Stimulated activated CD4-positive, alpha-beta T cell treated with anti-CD3 and anti-CD28 coated beads, Interleukin-2, amount 100 ng/mL, for 24 hours (primary cell): ENCODE measurements around the gene ST6GALNAC1.
A peak's percentile ranks its signal among the peaks of the same experiment; 100 is the strongest.

Experiments
- DNase-seq, 2 donors: peaks; one replicate each; pipeline ENCODE4 v3.0.0-alpha.2; 2020

Gene ST6GALNAC1

DNA sequence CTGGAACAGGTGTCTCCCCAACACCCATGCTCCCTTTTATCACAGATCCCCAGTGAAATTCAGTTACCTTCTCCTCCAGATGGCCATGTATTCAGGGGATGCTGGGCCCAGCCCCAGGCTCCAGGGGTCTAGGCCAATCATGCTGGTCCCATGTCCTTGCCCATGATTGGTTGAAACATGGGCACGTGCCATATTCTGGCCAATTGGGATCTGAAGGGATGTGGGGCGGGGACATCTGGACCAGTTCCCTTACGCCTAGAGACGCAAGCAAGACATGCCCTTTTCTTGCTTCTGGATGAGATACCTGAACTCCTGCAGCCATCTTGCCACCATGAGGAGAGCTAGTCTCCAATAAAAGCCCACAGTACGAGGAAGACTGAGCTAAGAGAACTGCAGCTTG, 31.0 kb upstream of the ST6GALNAC1 start:
- DNase-seq: no peak

DNA sequence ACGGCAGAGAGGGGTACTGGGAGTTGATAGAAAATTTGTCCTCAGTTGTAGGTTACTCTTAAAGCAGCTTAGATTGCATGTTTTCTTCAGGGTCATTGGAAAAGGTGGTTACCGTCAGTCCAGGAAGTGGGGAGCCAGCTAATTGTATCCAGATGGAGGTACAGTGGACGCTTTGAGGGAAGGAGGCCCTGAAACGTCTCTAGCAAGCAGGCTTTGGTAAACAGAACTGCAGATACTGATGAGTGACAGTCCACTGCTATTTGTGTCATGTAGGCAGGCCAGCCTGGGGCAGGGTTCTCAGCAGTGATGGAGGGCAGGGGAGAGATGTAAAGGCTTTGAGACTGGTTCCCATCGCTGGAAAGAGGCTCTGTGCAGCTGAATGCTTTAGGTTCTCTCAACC, 30.2 kb upstream of the ST6GALNAC1 start:
- no peak for DNase-seq

DNA sequence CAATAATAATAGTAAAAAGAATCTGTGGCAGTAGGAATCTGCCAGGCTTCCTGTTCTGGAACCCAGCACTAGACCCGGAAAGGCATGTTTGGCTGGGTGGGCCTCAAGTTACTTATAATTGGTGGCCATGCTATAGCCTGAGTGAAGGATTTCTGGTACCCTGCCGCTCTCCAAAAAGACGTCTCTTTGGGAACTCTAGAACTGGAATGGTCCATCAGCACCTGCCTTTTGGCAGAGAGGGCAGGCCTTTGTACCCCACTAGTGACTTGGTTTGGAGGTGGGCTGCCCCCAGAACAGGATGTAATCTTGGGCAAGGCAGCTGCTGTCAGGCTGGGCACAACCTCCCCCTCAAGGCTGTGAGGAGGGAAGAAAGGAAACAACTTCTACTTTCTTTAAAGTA, 29.3 kb upstream of the ST6GALNAC1 start:
- no peak for DNase-seq

DNA sequence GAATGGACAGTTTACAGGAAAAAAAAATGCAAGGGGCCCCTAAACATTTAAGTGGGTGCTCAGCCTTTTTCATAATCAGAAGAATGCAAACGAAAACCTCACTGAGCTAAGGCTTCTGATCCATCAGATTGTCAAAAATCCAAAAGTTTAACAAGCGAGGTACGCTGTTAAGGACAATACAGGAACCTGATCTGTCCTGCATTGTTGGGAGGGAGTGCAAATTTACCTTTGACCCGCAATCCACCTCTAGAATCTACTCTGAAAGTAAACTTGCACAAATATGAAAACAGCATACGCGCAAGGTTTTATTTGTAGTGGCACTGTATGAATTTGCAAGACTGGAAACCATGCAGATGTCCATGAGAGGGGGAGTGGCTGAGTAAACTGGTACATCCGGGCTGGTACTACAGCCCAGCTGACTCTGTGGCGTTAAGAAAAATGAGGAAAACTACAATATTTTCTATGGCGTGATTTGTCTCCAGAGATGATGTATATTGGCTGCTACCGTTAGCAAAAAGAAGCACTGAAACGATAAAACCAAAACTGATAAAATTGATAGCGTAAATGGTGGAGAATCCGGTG, 28.8 kb upstream of the ST6GALNAC1 start:
- DNase-seq: no peak

DNA sequence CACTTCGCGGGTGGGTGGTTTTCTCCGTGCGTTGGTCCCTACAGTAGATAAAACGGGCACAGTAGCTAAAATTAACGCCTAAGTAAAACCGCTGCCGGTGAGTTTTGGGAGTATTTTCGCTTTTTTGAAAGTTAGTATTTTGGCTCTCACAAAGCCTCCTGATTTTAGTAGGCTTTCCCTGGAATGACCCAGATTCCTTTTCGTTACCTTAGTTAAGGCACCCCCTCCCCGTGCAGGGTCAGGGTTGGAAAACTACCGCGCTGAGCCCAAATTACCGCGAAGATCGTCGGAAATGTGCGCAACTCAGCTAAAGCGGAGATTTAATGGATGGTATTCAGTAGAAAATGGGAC, 28.3 kb upstream of the ST6GALNAC1 start:
- DNase-seq: no peak

DNA sequence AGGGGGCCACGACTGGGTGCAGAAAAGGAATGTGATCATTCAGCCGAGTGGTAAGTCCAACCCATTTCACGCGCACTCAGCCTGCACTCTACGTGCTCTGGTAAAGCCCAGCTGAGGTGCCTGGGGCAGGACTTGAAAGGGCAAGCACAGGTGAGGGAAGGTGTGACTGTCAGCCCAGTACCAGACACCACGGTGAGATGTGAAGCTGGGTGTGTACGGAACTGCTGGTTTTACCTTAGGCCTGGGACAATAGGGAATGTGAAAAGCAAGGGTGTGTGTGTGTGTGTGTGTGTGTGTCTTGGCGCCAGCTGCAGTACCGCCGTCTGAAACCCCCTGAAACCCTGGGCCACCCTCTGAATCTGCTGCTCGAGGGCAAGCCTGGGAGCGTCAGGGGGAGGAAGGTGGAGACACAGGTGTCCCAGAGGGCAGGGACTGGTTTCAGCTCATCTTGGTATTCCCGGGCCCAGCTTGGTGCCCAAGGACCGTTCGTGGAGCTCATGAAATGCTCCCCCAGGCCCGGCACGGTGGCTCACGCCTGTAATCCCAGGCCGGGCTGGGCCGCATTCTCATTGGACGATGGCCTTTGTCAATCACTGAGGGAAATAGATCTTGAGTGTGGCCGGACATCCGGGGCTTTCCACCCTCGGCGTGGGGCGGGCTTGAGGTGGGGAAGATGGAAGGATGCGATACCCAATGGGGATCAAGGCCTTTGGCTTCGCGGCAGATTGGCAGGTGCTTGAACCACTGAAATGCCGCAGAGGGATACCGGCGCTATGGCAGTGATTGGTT, 27.8 kb upstream of the ST6GALNAC1 start:
- peak; percentile 99 for DNase-seq

DNA sequence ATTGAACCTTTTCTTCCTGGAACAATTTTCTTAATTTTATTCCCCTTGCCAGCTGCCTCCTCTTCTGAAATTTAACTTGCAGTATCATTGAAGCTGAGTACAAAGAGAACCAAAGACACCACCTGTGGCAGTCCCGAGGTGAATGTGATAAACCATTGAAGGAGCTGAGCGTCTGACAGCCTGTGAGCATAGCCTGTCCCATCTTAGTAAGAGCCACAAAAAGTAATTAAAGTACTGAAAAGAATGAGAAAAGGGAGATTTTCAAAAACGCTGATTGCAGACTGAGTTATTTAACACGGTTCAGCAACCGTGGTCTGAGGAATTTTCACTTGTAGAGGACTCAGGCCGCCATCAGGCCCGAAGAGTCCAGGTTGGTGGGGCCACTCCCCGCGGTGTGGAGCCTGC, 27.2 kb upstream of the ST6GALNAC1 start:
- no peak for DNase-seq

DNA sequence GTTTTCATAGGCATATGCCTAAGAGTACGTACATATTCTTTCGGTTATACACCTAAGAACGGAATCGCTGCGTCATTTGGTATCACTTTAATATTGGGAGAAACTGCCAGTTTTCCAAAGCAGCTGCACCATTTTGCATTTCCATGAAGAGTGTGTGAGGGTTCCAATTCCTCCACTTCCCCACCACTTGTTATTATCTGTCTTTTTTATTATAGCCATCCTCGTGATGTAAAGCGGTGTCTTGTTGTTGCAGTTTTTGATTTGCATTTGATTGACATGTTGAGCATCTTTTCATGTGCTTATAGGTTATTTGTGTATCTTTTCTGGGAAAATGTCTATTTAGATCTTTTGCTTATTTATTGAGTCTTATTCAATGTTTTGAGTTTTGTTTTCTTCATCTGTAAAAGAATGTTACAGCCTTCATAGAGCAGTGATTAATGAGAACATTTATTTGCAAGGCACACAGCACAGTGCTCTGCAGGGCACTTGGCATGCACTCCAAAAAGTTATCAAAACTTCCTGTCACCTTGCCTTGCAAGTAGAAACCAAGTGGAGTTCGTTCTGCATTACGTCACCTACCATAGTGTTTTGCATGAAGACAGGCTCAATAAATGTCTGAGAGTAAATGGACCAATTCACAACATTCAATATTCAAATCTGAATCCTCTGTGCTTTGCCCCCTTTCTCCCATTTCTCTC, 26.6 kb upstream of the ST6GALNAC1 start:
- DNase-seq: no peak

DNA sequence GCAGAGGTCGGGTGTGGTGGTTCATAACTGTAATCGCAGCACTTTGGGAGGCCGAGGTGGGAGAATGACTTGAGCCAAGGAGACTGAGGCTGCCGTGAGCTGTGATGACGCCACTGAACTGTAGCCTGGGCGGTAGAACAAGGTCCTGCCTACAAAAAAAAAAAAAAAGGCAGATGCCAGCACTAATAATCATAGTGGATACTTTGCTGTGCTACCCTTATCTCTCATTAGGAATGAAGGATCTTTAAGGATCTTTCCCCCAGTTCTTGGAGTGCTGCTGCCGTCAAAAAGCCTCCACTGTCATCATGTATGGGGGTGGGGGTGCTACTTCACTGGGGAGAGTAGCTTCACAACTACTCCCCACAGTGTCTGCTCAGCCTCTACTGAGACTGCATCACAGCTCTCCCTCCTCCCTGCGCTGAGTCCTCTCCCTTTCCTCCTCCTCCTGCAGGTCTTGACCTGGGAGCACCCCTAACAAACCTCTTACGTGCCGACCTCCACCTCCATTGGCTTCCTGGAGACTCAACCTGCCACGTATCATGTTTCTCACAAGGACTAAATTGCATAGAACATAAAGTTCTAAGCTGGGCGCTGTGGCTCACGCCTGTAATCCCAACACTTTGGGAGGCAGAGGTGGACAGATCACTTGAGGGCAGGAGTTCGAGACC, 24.4 kb upstream of the ST6GALNAC1 start:
- DNase-seq: no peak

DNA sequence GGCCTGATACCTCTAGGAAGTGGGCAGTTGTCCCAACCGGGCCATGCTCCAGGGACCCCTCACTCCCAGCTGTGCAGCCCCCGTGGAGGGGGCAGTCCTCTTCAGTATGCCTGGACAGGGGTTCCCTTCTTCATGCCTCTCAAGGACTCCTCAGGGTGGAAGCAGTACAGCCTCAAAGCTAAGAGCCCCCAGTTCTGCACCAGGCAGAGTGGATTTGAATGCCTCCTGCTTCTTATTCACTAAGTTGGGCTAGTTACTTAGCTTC, 23.9 kb upstream of the ST6GALNAC1 start:
- no peak for DNase-seq

DNA sequence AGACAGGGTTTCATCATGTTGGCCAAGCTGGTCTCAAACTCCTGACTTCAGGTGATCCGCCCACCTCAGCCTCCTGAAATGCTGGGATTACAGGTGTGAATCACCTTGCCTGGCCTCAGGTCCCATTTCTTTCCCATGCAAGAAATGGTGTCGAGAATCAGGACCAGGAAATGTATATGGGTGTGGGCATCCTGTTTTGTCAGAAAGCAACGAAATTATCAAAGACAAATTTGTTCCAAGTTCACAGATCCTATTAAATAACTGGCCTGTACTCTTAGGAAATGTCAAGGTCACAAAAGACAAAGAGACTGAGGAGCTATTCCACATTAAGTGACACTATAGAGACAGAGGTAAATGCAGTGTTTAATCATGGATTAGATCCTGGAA, 17.1 kb upstream of the ST6GALNAC1 start:
- no peak for DNase-seq

DNA sequence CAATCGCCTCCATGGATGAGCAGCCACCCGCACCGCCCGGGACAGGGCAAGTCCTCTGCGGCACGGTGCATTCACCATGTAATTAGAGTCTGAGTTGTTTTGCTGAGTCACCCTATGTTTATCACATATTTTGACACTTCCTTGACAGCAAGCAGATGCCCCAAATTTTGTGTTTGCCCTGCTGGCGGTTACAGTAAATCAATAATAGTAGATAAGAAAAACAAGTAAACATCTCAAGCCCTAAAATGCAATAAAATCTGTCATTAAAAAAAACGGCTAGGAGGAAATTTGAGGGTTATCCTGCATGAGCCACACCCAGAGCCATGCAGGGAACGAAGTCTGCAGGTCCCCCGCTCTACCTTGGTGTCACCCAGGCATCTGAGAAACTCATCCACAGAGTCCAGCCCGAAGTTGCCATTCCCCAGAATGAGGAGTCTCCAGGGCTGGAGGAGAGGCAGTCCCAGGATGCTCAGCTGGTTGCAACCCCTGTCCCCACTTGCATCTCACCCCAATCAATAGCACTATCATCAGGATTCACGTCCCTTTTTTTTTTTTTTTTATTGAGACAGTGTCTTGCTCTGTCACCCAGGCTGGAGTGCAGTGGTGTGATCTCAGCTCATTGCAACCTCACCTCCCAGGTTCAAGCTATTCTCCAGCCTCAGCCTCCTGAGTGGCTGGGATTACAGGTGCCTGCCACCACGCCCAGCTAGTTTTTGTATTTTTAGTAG, 16.5 kb upstream of the ST6GALNAC1 start:
- DNase-seq: no peak

DNA sequence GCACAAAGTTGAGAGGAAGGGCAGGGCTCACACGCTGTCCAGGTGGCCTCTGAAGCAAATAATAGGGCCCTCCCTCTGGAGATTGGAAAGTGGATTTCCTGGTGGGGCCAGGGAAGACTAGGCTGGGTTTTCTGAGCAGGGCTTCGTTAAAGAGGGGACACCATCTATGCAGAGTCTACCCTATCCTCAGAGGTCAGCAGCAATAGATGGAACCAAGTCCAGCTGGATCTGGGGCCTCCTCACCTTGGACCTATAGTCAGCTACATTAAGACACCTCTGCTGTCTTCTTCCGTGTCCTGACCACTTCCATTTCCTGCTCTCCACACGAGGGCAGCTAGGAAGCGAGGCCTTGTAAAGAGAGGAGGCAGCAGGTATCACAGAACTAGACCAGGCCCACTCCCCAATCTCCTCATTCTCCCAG, 14.7 kb upstream of the ST6GALNAC1 start:
- no peak for DNase-seq

DNA sequence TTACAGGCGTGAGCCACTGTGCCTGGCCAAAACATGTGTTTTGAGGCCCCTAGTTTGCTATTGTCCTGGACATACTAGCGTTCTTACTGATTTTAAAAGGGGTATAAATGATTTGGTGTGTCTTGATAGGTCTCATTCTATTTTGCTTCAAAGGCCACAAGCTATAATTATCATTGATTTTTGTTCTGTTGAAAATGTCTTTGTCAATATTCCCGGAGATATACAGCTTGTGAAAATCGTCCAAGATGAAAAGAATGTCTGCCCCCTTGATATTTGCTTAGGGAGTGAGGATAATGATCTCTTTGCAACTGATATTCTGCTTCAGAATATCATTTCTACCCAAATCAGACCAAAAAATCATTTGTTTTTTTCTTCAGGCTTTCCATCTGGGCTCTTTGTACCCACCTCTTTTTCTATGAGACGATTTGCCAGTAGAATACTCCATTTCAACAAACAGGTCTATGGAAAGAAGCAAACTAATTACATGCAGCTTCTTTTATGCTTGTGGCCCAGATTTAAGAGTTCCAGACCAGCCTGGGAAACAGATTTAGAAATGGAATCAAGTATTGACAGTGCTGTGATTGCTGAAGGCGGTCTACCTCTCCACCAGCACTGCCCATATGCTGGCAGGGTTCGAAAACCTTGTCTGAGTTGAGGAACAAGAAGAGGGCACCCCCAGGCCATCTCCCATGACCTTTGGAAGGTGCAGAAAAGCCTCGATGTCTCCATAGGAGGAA, 14.1 kb upstream of the ST6GALNAC1 start:
- no peak for DNase-seq

DNA sequence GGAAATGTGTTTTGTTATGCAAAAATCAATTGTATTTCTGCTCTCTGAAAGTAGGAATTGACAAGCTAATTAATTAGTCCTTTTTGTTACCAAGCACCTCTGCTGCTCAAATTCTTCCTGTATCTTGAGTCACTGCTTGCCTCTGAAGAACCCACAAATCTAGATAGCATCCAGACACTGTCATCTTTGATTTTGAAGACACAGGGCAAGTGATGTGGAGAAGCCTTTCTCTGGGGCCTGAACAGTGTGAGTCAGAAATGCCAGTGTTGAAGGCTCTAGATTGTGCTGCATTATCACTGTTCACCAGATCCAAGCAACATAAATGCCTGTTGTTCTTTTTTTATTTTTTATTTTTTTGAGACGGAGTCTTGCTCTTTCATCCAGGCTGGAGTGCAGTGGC, 10.9 kb upstream of the ST6GALNAC1 start:
- no peak for DNase-seq

DNA sequence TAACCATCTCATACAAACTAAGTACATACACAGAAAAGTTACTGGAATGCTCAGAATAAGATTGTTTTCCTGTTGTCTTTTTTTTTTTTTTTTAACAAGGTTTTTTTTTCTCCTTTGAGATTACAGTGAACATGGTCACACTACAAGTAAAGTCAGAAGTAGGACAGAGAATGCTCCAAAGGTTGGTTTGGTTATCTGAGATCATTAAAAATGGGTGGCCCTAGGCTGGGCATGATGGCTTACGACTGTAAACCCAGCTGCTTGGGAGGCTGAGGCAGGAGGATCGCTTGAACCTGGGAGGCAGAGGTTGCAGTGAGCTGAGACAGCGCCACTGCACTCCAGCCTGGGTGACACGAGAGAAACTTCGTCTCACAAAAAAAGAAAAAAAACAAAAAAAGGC, 6.9 kb upstream of the ST6GALNAC1 start:
- DNase-seq: no peak

DNA sequence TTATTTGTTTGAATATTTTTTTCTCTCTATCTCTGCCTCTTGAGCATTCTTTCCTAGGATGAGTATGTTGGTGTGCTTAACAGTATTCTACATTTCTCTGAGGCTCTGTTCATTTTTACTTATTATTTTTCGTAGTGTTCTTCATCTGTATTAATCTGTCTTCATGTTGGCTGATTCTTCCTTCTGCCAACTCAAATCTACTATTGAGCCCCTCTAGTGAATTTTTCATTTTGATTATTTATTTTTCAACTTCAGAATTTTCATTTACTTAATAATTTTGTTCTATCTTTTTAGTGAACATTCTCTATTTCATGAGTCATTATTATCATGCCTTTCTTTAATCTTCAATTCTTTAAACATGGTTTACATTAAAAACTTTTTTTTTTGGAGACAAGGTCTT, 3.2 kb upstream of the ST6GALNAC1 start:
- DNase-seq: no peak

DNA sequence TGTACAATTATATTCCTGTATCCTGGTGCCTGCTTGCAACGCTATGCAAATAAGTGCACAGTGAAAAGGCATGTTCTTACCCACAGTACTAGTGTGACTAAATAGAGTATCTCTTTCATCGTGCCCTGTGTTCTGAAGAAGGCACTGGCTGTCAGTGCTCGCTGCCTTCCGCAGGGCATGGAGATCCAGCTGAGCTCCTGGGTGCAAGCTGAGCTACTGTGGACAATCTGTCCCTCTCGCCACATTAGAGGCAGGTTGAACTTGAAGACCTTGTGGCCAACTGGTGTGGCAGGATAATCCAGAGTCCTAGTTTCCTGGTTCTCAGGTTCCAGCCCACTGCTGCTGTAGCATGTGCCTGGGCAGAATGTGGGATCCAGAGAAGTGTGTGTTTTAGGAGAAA, 1.9 kb upstream of the ST6GALNAC1 start:
- no peak for DNase-seq

DNA sequence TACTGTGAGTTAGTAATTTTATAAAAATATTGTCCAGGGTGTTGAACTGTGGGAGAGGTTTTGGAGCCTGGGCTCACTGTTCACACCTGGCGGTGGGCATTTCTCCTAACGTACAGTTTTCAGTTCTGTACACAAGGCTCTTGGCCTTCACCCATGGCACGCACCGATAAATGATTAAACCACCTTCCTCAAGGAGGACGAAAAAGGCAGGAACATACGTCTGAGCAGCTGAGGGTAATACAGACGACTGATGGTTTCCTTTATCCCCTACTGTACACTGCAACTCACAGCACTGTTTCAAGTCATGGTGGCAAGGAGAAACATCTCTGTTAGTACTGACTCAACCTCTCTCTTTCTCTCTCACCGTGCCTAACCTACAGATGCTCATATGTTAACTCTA, 1.4 kb upstream of the ST6GALNAC1 start:
- DNase-seq: no peak

DNA sequence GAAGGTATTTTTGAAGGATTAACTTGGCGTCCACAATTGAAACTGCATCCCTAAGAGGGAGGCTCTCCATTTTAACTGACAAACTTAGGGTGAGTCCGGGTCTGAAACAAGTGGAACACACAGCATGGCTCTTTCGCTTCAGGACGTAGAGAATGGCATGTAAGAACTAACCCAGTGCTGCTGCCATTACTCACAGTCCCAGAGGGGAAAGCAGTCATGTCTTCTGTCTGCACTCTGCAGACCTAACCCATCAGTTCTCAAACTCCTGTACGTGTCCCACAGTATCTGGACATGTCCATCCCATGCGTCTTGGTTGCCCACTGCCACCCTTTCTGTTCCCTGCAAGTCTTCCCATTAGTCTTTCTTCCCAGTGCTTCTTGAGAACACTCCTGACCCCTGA, 563 bp downstream of the ST6GALNAC1 start:
- DNase-seq: no peak

DNA sequence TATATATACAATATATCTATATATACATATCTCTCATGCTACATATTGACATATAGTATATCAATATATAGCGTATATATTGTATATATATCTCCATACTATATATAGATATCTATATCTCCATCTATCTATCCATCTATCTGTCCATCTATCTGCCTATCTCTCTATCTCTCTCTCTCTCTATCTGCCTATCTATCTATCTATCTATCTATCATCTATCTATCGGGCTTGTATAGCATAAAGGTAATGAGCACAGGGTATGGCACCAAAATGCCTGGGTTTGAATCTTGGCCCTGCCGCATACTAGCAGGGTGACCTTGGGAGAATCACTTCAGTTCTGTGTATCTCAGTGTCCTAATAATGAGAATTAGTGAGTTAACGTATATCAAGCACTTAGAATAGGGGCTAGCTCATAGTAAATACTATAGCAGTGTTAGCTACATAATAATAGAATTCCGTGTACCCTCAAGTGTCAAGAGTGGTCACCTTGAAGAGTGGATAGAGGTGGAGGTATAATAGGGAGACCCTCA, 1.5 kb downstream of the ST6GALNAC1 start:
- no peak for DNase-seq

DNA sequence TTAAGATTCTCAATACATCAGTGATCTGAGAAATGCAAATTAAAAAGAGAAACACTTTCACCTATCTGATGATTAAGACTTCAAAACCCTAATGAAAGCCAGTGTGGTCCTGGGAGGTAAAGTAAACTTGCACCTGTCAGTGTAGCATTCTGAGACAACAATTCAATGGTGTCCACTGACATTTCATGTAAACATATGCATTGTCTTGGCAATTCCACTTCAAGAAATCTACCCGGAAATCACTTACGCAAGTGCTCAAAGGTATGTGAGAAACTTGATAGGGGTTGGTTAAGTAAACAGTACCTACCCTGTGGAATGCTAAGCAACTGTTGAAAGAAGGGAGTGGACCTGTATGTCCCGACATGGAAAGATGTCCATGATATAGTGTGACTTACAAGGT, 2.1 kb downstream of the ST6GALNAC1 start:
- no peak for DNase-seq
